Measurements from ENCODE around the gene SFTPD. TPM values are rescaled to one million over a fixed set of nuclear protein-coding genes. Genes with fewer than 3 reads are reported as not detected.
"Not testable (repeated sequence)": the region's sequence is repeated elsewhere in the genome, so short reads cannot be mapped to it uniquely, and the experiment has no call there.

Gene SFTPD
- total RNA-seq, 2 experiments from 2014 or later, result not detected

GRCh38 chr10:79930267-79930666, 18.6 kb downstream of the SFTPD start:
- CTCF ChIA-PET, result interaction anchor here (0.7 kb wide), 1 partner anchor 21 kb away, joined by 3 read pairs; no protein-coding TSS in a partner anchor
- peaks cover 21% of the 10 kb centered on the region for H3K27me3 Mint-ChIP-seq (ENCODE audit: low read depth)
- H3K27ac Mint-ChIP-seq, result no peak overlapping the region
- intact Hi-C loops (cut with micrococcal nuclease), result loop anchor here (10.0 kb wide), 1 partner anchor 335 kb away; no protein-coding TSS in a partner anchor
- DNase-seq, result no peak
- H3K4me1 Mint-ChIP-seq (ENCODE audit: low read depth), result peaks cover 3% of the 10 kb centered on the region
- H3K9me3 Mint-ChIP-seq, result peaks cover 6% of the 10 kb centered on the region
- H3K4me3 Mint-ChIP-seq, result no peak overlapping the region
- no peaks in the 10 kb centered on the region for H3K36me3 Mint-ChIP-seq (ENCODE audit: low read depth)

GRCh38 chr10:79929409-79929904, 19.4 kb downstream of the SFTPD start:
- Mint-ChIP-seq H3K36me3 (ENCODE audit: low read depth) (no peaks in the 10 kb centered on the region), H3K27me3 (ENCODE audit: low read depth) (peaks cover 21% of the 10 kb centered on the region), H3K4me1 (ENCODE audit: low read depth) (peaks cover 3% of the 10 kb centered on the region), H3K4me3 (no peak overlapping the region), H3K27ac (no peak overlapping the region), H3K9me3 (peaks cover 6% of the 10 kb centered on the region)
- peak; percentile 88 for DNase-seq
- CTCF ChIA-PET, result interaction anchor here (0.8 to 1.6 kb wide), 9 partner anchors 9 to 392 kb away, joined by 3 to 7 read pairs (median 3); no protein-coding TSS in a partner anchor
- intact Hi-C loops (cut with micrococcal nuclease), result loop anchor here (1.0 to 5.0 kb wide), 5 partner anchors 106 to 392 kb away; no protein-coding TSS in a partner anchor

- CTCF ChIA-PET, result interaction anchor here (0.8 to 1.6 kb wide), 7 partner anchors 13 to 390 kb away, joined by 3 to 4 read pairs (median 3); no protein-coding TSS in a partner anchor
- no peak overlapping the region for H3K4me3 Mint-ChIP-seq
- no peak for DNase-seq
- intact Hi-C loops (cut with micrococcal nuclease), result loop anchor here (2.0 to 5.0 kb wide), 2 partner anchors 119 to 149 kb away; no protein-coding TSS in a partner anchor
- no peaks in the 10 kb centered on the region for H3K36me3 Mint-ChIP-seq (ENCODE audit: low read depth)
- peaks cover 6% of the 10 kb centered on the region for H3K9me3 Mint-ChIP-seq
- peaks cover 3% of the 10 kb centered on the region for H3K4me1 Mint-ChIP-seq (ENCODE audit: low read depth)
- H3K27me3 Mint-ChIP-seq (ENCODE audit: low read depth), result peaks cover 21% of the 10 kb centered on the region
- no peak overlapping the region for H3K27ac Mint-ChIP-seq
Measured at GRCh38 chr10:79928028-79928583, 20.8 kb downstream of the SFTPD start.

GRCh38 chr10:79927111-79927828, 21.6 kb downstream of the SFTPD start:
- no peak for DNase-seq
- no peaks in the 10 kb centered on the region for H3K36me3 Mint-ChIP-seq (ENCODE audit: low read depth)
- intact Hi-C loops (cut with micrococcal nuclease), result loop anchor here (5.0 kb wide), 1 partner anchor 120 kb away; no protein-coding TSS in a partner anchor
- CTCF ChIA-PET, result interaction anchor here (0.8 to 1.1 kb wide), 2 partner anchors 10 to 102 kb away, joined by 3 read pairs; no protein-coding TSS in a partner anchor
- H3K27ac Mint-ChIP-seq, result no peak overlapping the region
- H3K9me3 Mint-ChIP-seq, result peaks cover 6% of the 10 kb centered on the region
- H3K27me3 Mint-ChIP-seq (ENCODE audit: low read depth), result peaks cover 16% of the 10 kb centered on the region
- H3K4me3 Mint-ChIP-seq, result no peak overlapping the region
- peaks cover 6% of the 10 kb centered on the region for H3K4me1 Mint-ChIP-seq (ENCODE audit: low read depth)

GRCh38 chr10:79926037-79926436, 22.9 kb downstream of the SFTPD start:
- no peak for DNase-seq
- intact Hi-C loops (cut with micrococcal nuclease), result loop anchor here (5.0 kb wide), 1 partner anchor 121 kb away; no protein-coding TSS in a partner anchor

GRCh38 chr10:79925614-79926013, 23.3 kb downstream of the SFTPD start:
- DNase-seq, result no peak
- Mint-ChIP-seq H3K4me3 (no peak overlapping the region), H3K9me3 (peaks cover 6% of the 10 kb centered on the region), H3K36me3 (ENCODE audit: low read depth) (no peaks in the 10 kb centered on the region), H3K27ac (no peak overlapping the region), H3K27me3 (ENCODE audit: low read depth) (peaks cover 12% of the 10 kb centered on the region), H3K4me1 (ENCODE audit: low read depth) (peaks cover 14% of the 10 kb centered on the region)
- intact Hi-C loops (cut with micrococcal nuclease), result loop anchor here (5.0 kb wide), 1 partner anchor 122 kb away; no protein-coding TSS in a partner anchor
- CTCF ChIA-PET, result interaction anchor here (0.7 kb wide), 1 partner anchor 389 kb away, joined by 3 read pairs; no protein-coding TSS in a partner anchor

More at GRCh38 chr10:79926037-79926436, 22.9 kb downstream of the SFTPD start:
- H3K27me3 Mint-ChIP-seq (ENCODE audit: low read depth), result peaks cover 15% of the 10 kb centered on the region
- CTCF ChIA-PET, result no interaction called here
- peaks cover 6% of the 10 kb centered on the region for H3K9me3 Mint-ChIP-seq
- peaks cover 14% of the 10 kb centered on the region for H3K4me1 Mint-ChIP-seq (ENCODE audit: low read depth)
- H3K36me3 Mint-ChIP-seq (ENCODE audit: low read depth), result no peaks in the 10 kb centered on the region
- H3K4me3 Mint-ChIP-seq, result no peak overlapping the region
- no peak overlapping the region for H3K27ac Mint-ChIP-seq

GRCh38 chr10:79923669-79924068, 25.2 kb downstream of the SFTPD start:
- no peak overlapping the region for H3K4me3 Mint-ChIP-seq
- H3K36me3 Mint-ChIP-seq (ENCODE audit: low read depth), result no peaks in the 10 kb centered on the region
- intact Hi-C loops (cut with micrococcal nuclease), result no loop called here
- H3K9me3 Mint-ChIP-seq, result peaks cover 6% of the 10 kb centered on the region
- no peak overlapping the region for H3K27ac Mint-ChIP-seq
- no peaks in the 10 kb centered on the region for H3K27me3 Mint-ChIP-seq (ENCODE audit: low read depth)
- H3K4me1 Mint-ChIP-seq (ENCODE audit: low read depth), result peaks cover 20% of the 10 kb centered on the region
- no peak for DNase-seq
- CTCF ChIA-PET, result interaction anchor here (1.0 kb wide), 1 partner anchor 9 kb away, joined by 3 read pairs; no protein-coding TSS in a partner anchor

- H3K27me3 Mint-ChIP-seq (ENCODE audit: low read depth), result no peaks in the 10 kb centered on the region
- CTCF ChIA-PET, result interaction anchor here (1.0 kb wide), 1 partner anchor 9 kb away, joined by 3 read pairs; no protein-coding TSS in a partner anchor
- peaks cover 25% of the 10 kb centered on the region for H3K4me1 Mint-ChIP-seq (ENCODE audit: low read depth)
- no peak overlapping the region for H3K27ac Mint-ChIP-seq
- intact Hi-C loops (cut with micrococcal nuclease), result no loop called here
- no peak overlapping the region for H3K4me3 Mint-ChIP-seq
- peaks cover 6% of the 10 kb centered on the region for H3K9me3 Mint-ChIP-seq
- H3K36me3 Mint-ChIP-seq (ENCODE audit: low read depth), result no peaks in the 10 kb centered on the region
- no peak for DNase-seq
Measured at GRCh38 chr10:79923145-79923544, 25.8 kb downstream of the SFTPD start.

GRCh38 chr10:79922011-79922412, 26.9 kb downstream of the SFTPD start:
- H3K4me3 Mint-ChIP-seq; H3K36me3 Mint-ChIP-seq (ENCODE audit: low read depth); CTCF ChIA-PET; H3K27me3 Mint-ChIP-seq (ENCODE audit: low read depth); H3K9me3 Mint-ChIP-seq; intact Hi-C loops (cut with micrococcal nuclease): not testable (repeated sequence)
- H3K4me1 Mint-ChIP-seq (ENCODE audit: low read depth), result peaks cover 30% of the 10 kb centered on the region
- peak; percentile 52 for DNase-seq
- peak overlapping the region; percentile 48 for H3K27ac Mint-ChIP-seq

- H3K4me3 Mint-ChIP-seq; DNase-seq; H3K9me3 Mint-ChIP-seq; H3K27ac Mint-ChIP-seq; H3K36me3 Mint-ChIP-seq (ENCODE audit: low read depth); intact Hi-C loops (cut with micrococcal nuclease); H3K27me3 Mint-ChIP-seq (ENCODE audit: low read depth): not testable (repeated sequence)
- CTCF ChIA-PET, result interaction anchor here (0.7 to 1.3 kb wide), 2 partner anchors 13 to 1683 kb away, joined by 3 to 4 read pairs; no protein-coding TSS in a partner anchor
- H3K4me1 Mint-ChIP-seq (ENCODE audit: low read depth), result peaks cover 19% of the 10 kb centered on the region
Measured at GRCh38 chr10:79915838-79916237, 33.1 kb downstream of the SFTPD start.

GRCh38 chr10:79914512-79914911, 34.4 kb downstream of the SFTPD start:
- H3K9me3 Mint-ChIP-seq; intact Hi-C loops (cut with micrococcal nuclease); DNase-seq; H3K4me3 Mint-ChIP-seq; H3K27ac Mint-ChIP-seq; H3K36me3 Mint-ChIP-seq (ENCODE audit: low read depth); CTCF ChIA-PET; H3K27me3 Mint-ChIP-seq (ENCODE audit: low read depth): not testable (repeated sequence)
- peaks cover 17% of the 10 kb centered on the region for H3K4me1 Mint-ChIP-seq (ENCODE audit: low read depth)

GRCh38 chr10:79910836-79911235, 38.1 kb downstream of the SFTPD start:
- no peaks in the 10 kb centered on the region for H3K4me1 Mint-ChIP-seq (ENCODE audit: low read depth)
- CTCF ChIA-PET, result interaction anchor here (0.6 kb wide), 1 partner anchor 14 kb away, joined by 3 read pairs; no protein-coding TSS in a partner anchor
- no peaks in the 10 kb centered on the region for H3K9me3 Mint-ChIP-seq
- H3K27ac Mint-ChIP-seq, result no peak overlapping the region
- DNase-seq, result no peak
- H3K36me3 Mint-ChIP-seq (ENCODE audit: low read depth), result no peaks in the 10 kb centered on the region
- peaks cover 4% of the 10 kb centered on the region for H3K27me3 Mint-ChIP-seq (ENCODE audit: low read depth)
- H3K4me3 Mint-ChIP-seq, result no peak overlapping the region
- intact Hi-C loops (cut with micrococcal nuclease), result no loop called here
